ENCODE measurements around the gene RNF214. TPM values are rescaled to one million over a fixed set of nuclear protein-coding genes. Genes with fewer than 3 reads are reported as not detected.

Gene RNF214
- total and polyA plus RNA-seq, 5 donors from 2014 or later, result 51.0 to 69.6 (median 54.6) TPM

GRCh38 chr11:117210620-117211019 is 21.9 kb upstream of the RNF214 start:
- no peak for DNase-seq
- Histone ChIP-seq H3K27ac (ENCODE audit: insufficient read depth, low read length, poor library complexity, severe bottlenecking) (no peak overlapping the region), H3K9me3 (ENCODE audit: control insufficient read depth in 2 of 2, low read length in 2 of 2) (no peaks in the 10 kb centered on the region), H3K36me3 (ENCODE audit: control insufficient read depth, insufficient read depth, low read length) (peaks cover 49% of the 10 kb centered on the region), H3K4me1 (ENCODE audit: control insufficient read depth, insufficient read depth, low read length, poor library complexity, severe bottlenecking) (no peaks in the 10 kb centered on the region), H3K4me3 (ENCODE audit: low read depth, low read length) (no peak overlapping the region), H3K27me3 (ENCODE audit: control insufficient read depth, insufficient read depth, low read length) (no peaks in the 10 kb centered on the region)
- Mint-ChIP-seq H3K4me3 (peak overlapping the region in 1 of 4 donors; percentile 80), H3K9me3 (no peaks in the 10 kb centered on the region), H3K27me3 (no peaks in the 10 kb centered on the region), H3K36me3 (peaks cover 32% of the 10 kb centered on the region), H3K4me1 (peaks cover 0 to 14% (median 12%) of the 10 kb centered on the region in 4 donors), H3K27ac (no peak overlapping the region)
- ATAC-seq (ENCODE audit: low read depth in 2 of 2), result no peak

GRCh38 chr11:117212697-117213355 is 19.6 kb upstream of the RNF214 start:
- DNase-seq (no peak), ATAC-seq (ENCODE audit: low read depth in 2 of 2) (no peak)
- Histone ChIP-seq H3K9me3 (ENCODE audit: control insufficient read depth in 2 of 2, low read length in 2 of 2) (no peaks in the 10 kb centered on the region), H3K36me3 (ENCODE audit: control insufficient read depth, insufficient read depth, low read length) (peaks cover 70% of the 10 kb centered on the region), H3K27ac (ENCODE audit: insufficient read depth, low read length, poor library complexity, severe bottlenecking) (no peak overlapping the region), H3K4me3 (ENCODE audit: low read depth, low read length) (no peak overlapping the region), H3K27me3 (ENCODE audit: control insufficient read depth, insufficient read depth, low read length) (no peaks in the 10 kb centered on the region), H3K4me1 (ENCODE audit: control insufficient read depth, insufficient read depth, low read length, poor library complexity, severe bottlenecking) (no peaks in the 10 kb centered on the region)
- no peak overlapping the region for H3K27ac Mint-ChIP-seq
- H3K4me1 Mint-ChIP-seq, result peaks cover 0 to 21% (median 12%) of the 10 kb centered on the region in 4 donors
- H3K27me3 Mint-ChIP-seq, result no peaks in the 10 kb centered on the region
- peaks cover 46% of the 10 kb centered on the region for H3K36me3 Mint-ChIP-seq
- no peaks in the 10 kb centered on the region for H3K9me3 Mint-ChIP-seq
- no peak overlapping the region for H3K4me3 Mint-ChIP-seq

GRCh38 chr11:117214404-117215110 is 17.9 kb upstream of the RNF214 start:
- H3K9me3 ChIP-seq (ENCODE audit: control insufficient read depth in 2 of 2, low read length in 2 of 2), result no peaks in the 10 kb centered on the region
- H3K36me3 ChIP-seq (ENCODE audit: control insufficient read depth, insufficient read depth, low read length), result peaks cover 84% of the 10 kb centered on the region
- H3K27me3 ChIP-seq (ENCODE audit: control insufficient read depth, insufficient read depth, low read length), result no peaks in the 10 kb centered on the region
- DNase-seq (no peak), ATAC-seq (ENCODE audit: low read depth in 2 of 2) (no peak)
- H3K27me3 Mint-ChIP-seq, result no peaks in the 10 kb centered on the region
- no peak overlapping the region for H3K4me3 Mint-ChIP-seq
- no peak overlapping the region for H3K27ac ChIP-seq (ENCODE audit: insufficient read depth, low read length, poor library complexity, severe bottlenecking)
- no peaks in the 10 kb centered on the region for H3K4me1 ChIP-seq (ENCODE audit: control insufficient read depth, insufficient read depth, low read length, poor library complexity, severe bottlenecking)
- peaks cover 49% of the 10 kb centered on the region for H3K36me3 Mint-ChIP-seq
- no peak overlapping the region for H3K4me3 ChIP-seq (ENCODE audit: low read depth, low read length)
- H3K4me1 Mint-ChIP-seq, result peaks cover 0 to 24% (median 12%) of the 10 kb centered on the region in 4 donors
- no peaks in the 10 kb centered on the region for H3K9me3 Mint-ChIP-seq
- peak overlapping the region in 2 of 3 donors; percentile 16 to 95 for H3K27ac Mint-ChIP-seq

- Histone ChIP-seq H3K4me1 (ENCODE audit: control insufficient read depth, insufficient read depth, low read length, poor library complexity, severe bottlenecking) (no peaks in the 10 kb centered on the region), H3K4me3 (ENCODE audit: low read depth, low read length) (no peak overlapping the region), H3K27me3 (ENCODE audit: control insufficient read depth, insufficient read depth, low read length) (no peaks in the 10 kb centered on the region), H3K27ac (ENCODE audit: insufficient read depth, low read length, poor library complexity, severe bottlenecking) (peak overlapping the region; percentile 18), H3K9me3 (ENCODE audit: control insufficient read depth in 2 of 2, low read length in 2 of 2) (no peaks in the 10 kb centered on the region), H3K36me3 (ENCODE audit: control insufficient read depth, insufficient read depth, low read length) (peaks cover 92% of the 10 kb centered on the region)
- H3K9me3 Mint-ChIP-seq, result no peaks in the 10 kb centered on the region
- H3K4me3 Mint-ChIP-seq, result no peak overlapping the region
- H3K27ac Mint-ChIP-seq, result peak overlapping the region in 2 of 3 donors; percentile 46 to 69
- DNase-seq (no peak), ATAC-seq (ENCODE audit: low read depth in 2 of 2) (no peak)
- peaks cover 49% of the 10 kb centered on the region for H3K36me3 Mint-ChIP-seq
- H3K27me3 Mint-ChIP-seq, result no peaks in the 10 kb centered on the region
- peaks cover 0 to 25% (median 8%) of the 10 kb centered on the region in 4 donors for H3K4me1 Mint-ChIP-seq
Observed at GRCh38 chr11:117217141-117218084, 15.1 kb upstream of the RNF214 start.

GRCh38 chr11:117218133-117218915 is 14.1 kb upstream of the RNF214 start:
- Histone ChIP-seq H3K36me3 (ENCODE audit: control insufficient read depth, insufficient read depth, low read length) (peaks cover 92% of the 10 kb centered on the region), H3K4me3 (ENCODE audit: low read depth, low read length) (no peak overlapping the region), H3K27ac (ENCODE audit: insufficient read depth, low read length, poor library complexity, severe bottlenecking) (no peak overlapping the region), H3K27me3 (ENCODE audit: control insufficient read depth, insufficient read depth, low read length) (no peaks in the 10 kb centered on the region), H3K9me3 (ENCODE audit: control insufficient read depth in 2 of 2, low read length in 2 of 2) (no peaks in the 10 kb centered on the region), H3K4me1 (ENCODE audit: control insufficient read depth, insufficient read depth, low read length, poor library complexity, severe bottlenecking) (no peaks in the 10 kb centered on the region)
- ATAC-seq (ENCODE audit: low read depth in 2 of 2) (no peak), DNase-seq (no peak)
- Mint-ChIP-seq H3K9me3 (no peaks in the 10 kb centered on the region), H3K4me3 (no peak overlapping the region), H3K4me1 (peaks cover 0 to 20% (median 6%) of the 10 kb centered on the region in 4 donors), H3K27ac (peak overlapping the region in 2 of 3 donors; percentile 60 to 82), H3K36me3 (peaks cover 43% of the 10 kb centered on the region), H3K27me3 (no peaks in the 10 kb centered on the region)

GRCh38 chr11:117219001-117219400 is 13.5 kb upstream of the RNF214 start:
- peaks cover 0 to 16% (median 7%) of the 10 kb centered on the region in 4 donors for H3K4me1 Mint-ChIP-seq
- H3K27ac ChIP-seq (ENCODE audit: insufficient read depth, low read length, poor library complexity, severe bottlenecking), result no peak overlapping the region
- peaks cover 94% of the 10 kb centered on the region for H3K36me3 ChIP-seq (ENCODE audit: control insufficient read depth, insufficient read depth, low read length)
- no peak overlapping the region for H3K4me3 ChIP-seq (ENCODE audit: low read depth, low read length)
- H3K36me3 Mint-ChIP-seq, result peaks cover 39% of the 10 kb centered on the region
- no peaks in the 10 kb centered on the region for H3K9me3 Mint-ChIP-seq
- DNase-seq, result no peak
- peak overlapping the region in 2 of 3 donors; percentile 79 to 82 for H3K27ac Mint-ChIP-seq
- no peaks in the 10 kb centered on the region for H3K27me3 Mint-ChIP-seq
- no peak for ATAC-seq (ENCODE audit: low read depth in 2 of 2)
- H3K27me3 ChIP-seq (ENCODE audit: control insufficient read depth, insufficient read depth, low read length), result no peaks in the 10 kb centered on the region
- no peaks in the 10 kb centered on the region for H3K4me1 ChIP-seq (ENCODE audit: control insufficient read depth, insufficient read depth, low read length, poor library complexity, severe bottlenecking)
- no peak overlapping the region for H3K4me3 Mint-ChIP-seq
- H3K9me3 ChIP-seq (ENCODE audit: control insufficient read depth in 2 of 2, low read length in 2 of 2), result no peaks in the 10 kb centered on the region

GRCh38 chr11:117219455-117219854 is 13.0 kb upstream of the RNF214 start:
- peaks cover 0 to 16% (median 6%) of the 10 kb centered on the region in 4 donors for H3K4me1 Mint-ChIP-seq
- no peak for ATAC-seq (ENCODE audit: low read depth in 2 of 2)
- no peak overlapping the region for H3K4me3 Mint-ChIP-seq
- Histone ChIP-seq H3K27me3 (ENCODE audit: control insufficient read depth, insufficient read depth, low read length) (no peaks in the 10 kb centered on the region), H3K36me3 (ENCODE audit: control insufficient read depth, insufficient read depth, low read length) (peaks cover 94% of the 10 kb centered on the region), H3K4me1 (ENCODE audit: control insufficient read depth, insufficient read depth, low read length, poor library complexity, severe bottlenecking) (no peaks in the 10 kb centered on the region), H3K4me3 (ENCODE audit: low read depth, low read length) (no peak overlapping the region), H3K9me3 (ENCODE audit: control insufficient read depth in 2 of 2, low read length in 2 of 2) (no peaks in the 10 kb centered on the region), H3K27ac (ENCODE audit: insufficient read depth, low read length, poor library complexity, severe bottlenecking) (no peak overlapping the region)
- no peaks in the 10 kb centered on the region for H3K9me3 Mint-ChIP-seq
- peaks cover 35% of the 10 kb centered on the region for H3K36me3 Mint-ChIP-seq
- H3K27ac Mint-ChIP-seq, result peak overlapping the region in 1 of 3 donors; percentile 79
- DNase-seq, result no peak
- no peaks in the 10 kb centered on the region for H3K27me3 Mint-ChIP-seq
